ES-I3 (cell line): ENCODE measurements around the gene PSMD14.

ENCODE experiments used
- H3K36me3 ChIP-seq: 2 replicates; pipeline ENCODE4 v1.6.1; 2013; ENCODE audit warnings: mild to moderate bottlenecking, low read length, control low read depth, moderate library complexity; ENCODE audit not compliant: insufficient read depth
- H3K4me1 ChIP-seq: 2 replicates; pipeline ENCODE4 v1.6.1; 2013; ENCODE audit warnings: mild to moderate bottlenecking, control low read depth, low read length; ENCODE audit not compliant: insufficient read depth
- H3K9ac ChIP-seq: 2 replicates; pipeline ENCODE4 v1.6.1; 2013; ENCODE audit warnings: low read depth, mild to moderate bottlenecking, low read length, moderate library complexity
- H3K9me3 ChIP-seq: 2 replicates; pipeline ENCODE4 v1.6.1; 2013; ENCODE audit warnings: mild to moderate bottlenecking, low read length, moderate library complexity; ENCODE audit not compliant: control insufficient read depth, insufficient read depth

The PSMD14 gene

DNA sequence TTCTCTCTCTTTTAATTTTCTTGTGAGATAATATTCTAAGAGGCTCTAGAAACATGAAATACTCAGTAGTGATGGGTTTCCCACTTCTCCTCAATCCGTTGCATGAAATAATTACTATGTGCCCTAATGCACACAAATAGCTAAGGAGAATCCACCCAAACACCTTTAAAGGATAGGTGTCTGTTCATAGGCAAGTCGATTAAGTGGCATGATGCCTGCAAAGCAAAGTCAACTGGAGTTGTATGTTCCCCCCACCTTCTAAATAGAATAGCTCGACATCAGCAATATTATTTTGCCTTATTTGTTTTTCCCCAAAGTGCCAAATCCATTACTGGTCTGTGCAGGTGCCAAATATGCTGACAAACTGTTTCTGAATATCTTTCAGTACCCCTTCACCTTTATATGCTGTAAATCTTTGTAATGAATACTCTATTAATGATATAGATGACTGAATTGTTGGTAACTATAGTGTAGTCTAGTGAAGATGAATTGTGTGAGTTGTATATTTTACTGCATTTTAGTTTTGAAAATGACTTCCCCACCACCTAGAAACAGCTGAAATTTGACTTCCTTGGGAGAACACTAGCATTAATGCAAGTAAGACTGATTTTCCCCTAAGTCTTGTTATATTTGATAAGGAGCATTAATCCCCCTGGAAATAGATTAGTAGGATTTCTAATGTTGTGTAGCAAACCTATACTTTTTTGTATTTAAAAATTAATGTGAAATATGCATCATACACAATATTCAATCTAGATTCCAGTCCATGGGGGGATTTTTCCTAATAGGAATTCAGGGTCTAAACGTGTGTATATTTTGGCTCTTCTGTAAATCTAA, 116.9 kb downstream of the PSMD14 start:
- H3K9me3 ChIP-seq = no peaks in the 10 kb centered on the region
- H3K9ac ChIP-seq = no peak overlapping the region
- no peaks in the 10 kb centered on the region for H3K4me1 ChIP-seq
- no peaks in the 10 kb centered on the region for H3K36me3 ChIP-seq

DNA sequence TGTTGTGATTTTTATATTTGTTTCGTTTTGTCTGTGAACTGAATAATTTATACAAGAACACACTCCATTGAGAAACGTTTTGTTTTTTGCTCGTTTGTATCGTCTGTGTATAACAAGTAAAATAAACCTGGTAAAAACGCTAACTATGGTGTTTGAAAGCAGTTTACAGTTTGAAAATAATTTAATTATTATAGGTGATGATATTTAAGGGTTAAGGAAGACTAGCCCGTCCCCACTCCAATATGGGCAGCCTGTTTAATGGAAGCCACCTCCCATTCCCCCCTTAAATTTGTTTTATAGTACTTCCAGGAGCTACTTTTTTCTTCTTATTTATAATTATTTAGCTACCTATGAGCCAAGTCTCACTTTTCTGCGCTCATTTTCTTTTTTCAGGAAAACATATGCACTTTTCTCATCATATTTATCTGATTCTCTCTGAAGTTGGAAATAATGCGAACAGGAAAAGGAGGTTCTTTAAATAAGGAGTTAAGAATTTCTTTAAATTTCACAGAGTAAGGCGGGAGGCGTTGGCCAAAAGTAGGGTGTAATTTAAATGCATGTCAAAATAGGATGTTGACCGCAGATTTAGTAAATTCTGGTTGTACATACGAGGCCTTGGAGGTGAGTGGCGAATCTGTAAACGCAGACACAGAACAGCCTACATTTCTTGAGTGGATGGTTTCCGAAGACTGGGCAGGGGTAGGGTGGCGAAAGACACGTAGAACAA, 117.7 kb downstream of the PSMD14 start:
- no peak overlapping the region for H3K9ac ChIP-seq
- no peaks in the 10 kb centered on the region for H3K9me3 ChIP-seq
- H3K4me1 ChIP-seq = no peaks in the 10 kb centered on the region
- H3K36me3 ChIP-seq = no peaks in the 10 kb centered on the region

- no peaks in the 10 kb centered on the region for H3K36me3 ChIP-seq
- H3K9me3 ChIP-seq = no peaks in the 10 kb centered on the region
- no peaks in the 10 kb centered on the region for H3K4me1 ChIP-seq
- peak overlapping the region; percentile 34; the same call in 1 of the 2 replicates for H3K9ac ChIP-seq
Observed at GRCh38 chr2:161426455-161426921, 118.3 kb downstream of the PSMD14 start.

GRCh38 chr2:161426922-161427663, 118.9 kb downstream of the PSMD14 start:
- H3K9ac ChIP-seq = peak overlapping the region; percentile 34; the same call in 1 of the 2 replicates
- H3K36me3 ChIP-seq = no peaks in the 10 kb centered on the region
- H3K4me1 ChIP-seq = no peaks in the 10 kb centered on the region
- no peaks in the 10 kb centered on the region for H3K9me3 ChIP-seq

DNA sequence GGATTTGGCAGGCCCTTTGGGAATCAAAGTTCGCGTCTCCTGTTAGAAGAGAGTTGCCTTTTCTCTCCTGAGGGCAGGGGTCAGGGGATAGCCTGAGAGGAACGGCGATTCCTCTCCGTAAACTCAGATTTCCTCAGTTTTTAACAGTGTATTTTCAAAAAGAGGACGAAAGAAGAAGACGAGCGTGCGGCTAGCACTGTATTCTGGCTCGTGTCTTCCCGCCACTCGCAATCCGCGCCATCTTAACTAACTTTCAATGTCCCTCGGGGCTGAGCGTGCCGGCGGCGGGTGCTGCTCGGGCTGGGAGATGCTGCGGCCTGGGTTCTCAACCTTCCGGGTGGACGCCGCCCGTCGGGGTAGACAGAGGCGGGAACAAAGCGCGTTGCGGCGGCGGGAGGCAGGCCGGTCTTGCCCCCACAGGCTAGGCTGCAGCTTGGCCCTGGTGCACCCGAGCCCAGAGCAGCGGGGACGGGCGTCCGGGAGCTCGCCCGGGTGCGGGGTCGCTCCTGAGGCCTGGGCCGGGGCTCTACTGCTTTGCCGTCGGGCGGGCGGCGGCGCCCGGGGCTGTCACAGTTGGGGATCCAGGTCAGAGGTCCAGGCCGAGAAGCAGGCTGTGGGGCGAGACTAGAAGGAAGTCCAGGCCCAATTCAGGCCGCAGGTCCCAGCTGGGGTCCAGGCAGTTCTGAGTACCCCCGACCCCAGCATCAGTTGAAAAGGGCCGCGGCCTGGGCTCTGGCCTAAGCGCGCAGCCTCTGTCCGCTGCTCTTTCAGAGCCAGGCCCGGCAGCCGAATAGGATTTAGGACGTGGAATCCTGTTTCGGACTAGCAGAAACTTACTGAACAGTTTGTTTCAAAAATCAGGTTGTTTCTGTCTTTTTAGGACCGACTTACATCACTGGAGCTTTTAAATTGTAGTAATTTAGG, 119.7 kb downstream of the PSMD14 start:
- Histone ChIP-seq H3K9me3 (no peaks in the 10 kb centered on the region), H3K36me3 (no peaks in the 10 kb centered on the region), H3K9ac (peak overlapping the region; percentile 34; the same call in 1 of the 2 replicates), H3K4me1 (no peaks in the 10 kb centered on the region)

DNA sequence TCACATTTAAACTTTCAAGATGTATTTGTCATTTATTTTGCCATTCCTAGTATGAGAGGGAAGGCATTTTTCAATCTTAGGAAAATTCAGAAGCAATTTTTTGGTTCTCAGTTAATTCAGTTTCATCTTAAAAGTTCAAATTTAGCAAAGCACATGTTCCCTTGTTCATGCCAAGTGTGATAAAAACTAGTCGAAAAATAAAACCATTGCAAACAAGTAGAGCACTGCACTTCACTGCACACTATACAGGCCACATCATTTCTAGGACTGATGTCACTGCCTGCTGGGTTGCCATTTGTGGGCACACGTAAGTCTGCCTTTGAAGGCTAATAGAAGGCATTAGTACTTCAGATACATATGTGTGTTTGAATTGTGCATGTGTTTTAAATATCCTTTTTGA, 122.2 kb downstream of the PSMD14 start:
- Histone ChIP-seq H3K9ac (no peak overlapping the region), H3K9me3 (no peaks in the 10 kb centered on the region; the same call in 1 of the 2 replicates), H3K4me1 (no peaks in the 10 kb centered on the region), H3K36me3 (no peaks in the 10 kb centered on the region)

DNA sequence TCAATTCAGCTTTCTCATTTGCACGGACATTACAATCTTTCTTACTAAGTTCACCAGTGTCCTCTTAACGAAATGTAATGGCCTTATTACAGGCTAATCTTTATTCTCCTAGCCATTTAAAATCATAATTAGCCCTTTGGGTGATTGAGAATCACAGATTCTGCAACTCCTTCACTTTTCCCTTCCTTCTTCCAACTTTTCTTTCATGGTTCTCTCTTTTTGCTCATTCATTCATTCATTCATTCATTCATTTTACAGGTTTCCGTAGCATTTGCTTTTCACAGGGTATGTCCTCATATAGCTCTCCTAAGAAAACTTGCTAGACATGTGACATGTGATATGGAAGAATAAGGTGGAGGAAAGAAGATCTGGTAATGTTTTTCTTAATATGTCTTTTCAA, 123.9 kb downstream of the PSMD14 start:
- H3K36me3 ChIP-seq = no peaks in the 10 kb centered on the region
- no peaks in the 10 kb centered on the region; the same call in 1 of the 2 replicates for H3K9me3 ChIP-seq
- no peaks in the 10 kb centered on the region for H3K4me1 ChIP-seq
- H3K9ac ChIP-seq = no peak overlapping the region

DNA sequence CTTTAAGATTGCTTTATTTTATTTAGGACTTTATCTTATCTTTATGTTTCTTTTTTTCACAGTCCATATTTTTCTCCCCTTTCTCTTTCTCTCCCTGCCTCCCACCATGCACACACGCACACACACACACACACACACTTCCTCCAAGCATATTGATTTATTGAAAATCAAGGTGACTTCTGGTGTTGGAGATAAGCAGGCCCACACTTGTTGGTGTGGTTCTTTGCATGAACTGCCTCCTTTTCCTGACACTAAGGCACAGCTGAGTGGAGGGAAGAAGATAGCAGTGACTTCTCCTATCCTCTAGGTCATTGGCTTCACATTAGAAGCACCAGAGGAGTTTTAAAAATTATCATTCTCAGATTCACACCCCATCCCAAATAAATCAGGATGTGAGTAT, 125.9 kb downstream of the PSMD14 start:
- no peaks in the 10 kb centered on the region; the same call in 1 of the 2 replicates for H3K9me3 ChIP-seq
- H3K9ac ChIP-seq = no peak overlapping the region
- no peaks in the 10 kb centered on the region for H3K4me1 ChIP-seq
- no peaks in the 10 kb centered on the region for H3K36me3 ChIP-seq

GRCh38 chr2:161436411-161436810, 128.2 kb downstream of the PSMD14 start:
- H3K9me3 ChIP-seq = no peaks in the 10 kb centered on the region; the same call in 1 of the 2 replicates
- H3K4me1 ChIP-seq = no peaks in the 10 kb centered on the region
- no peak overlapping the region for H3K9ac ChIP-seq
- H3K36me3 ChIP-seq = no peaks in the 10 kb centered on the region

DNA sequence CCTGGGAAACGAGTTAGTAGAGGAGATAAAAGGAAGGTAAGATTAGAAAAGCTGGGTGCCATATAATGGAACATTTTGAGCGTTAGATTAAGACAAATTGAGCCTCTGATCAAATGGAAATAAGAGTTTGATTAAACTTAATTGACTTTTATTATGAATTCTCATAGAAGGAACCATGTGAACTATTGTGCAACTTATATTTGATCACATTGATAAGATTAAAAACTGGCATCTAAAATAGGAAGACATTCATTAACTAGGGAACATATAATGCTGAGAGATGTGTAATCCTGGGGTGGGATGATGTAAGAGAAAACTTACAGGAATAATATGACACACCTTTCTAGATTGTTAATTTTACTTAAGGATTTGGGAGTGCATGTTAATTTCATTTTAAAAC, 130.4 kb downstream of the PSMD14 start:
- H3K9ac ChIP-seq = no peak overlapping the region
- no peaks in the 10 kb centered on the region for H3K36me3 ChIP-seq
- no peaks in the 10 kb centered on the region for H3K4me1 ChIP-seq
- no peaks in the 10 kb centered on the region; the same call in 1 of the 2 replicates for H3K9me3 ChIP-seq

- Histone ChIP-seq H3K9ac (no peak overlapping the region), H3K4me1 (no peaks in the 10 kb centered on the region), H3K9me3 (no peaks in the 10 kb centered on the region), H3K36me3 (no peaks in the 10 kb centered on the region)
Observed at GRCh38 chr2:161445097-161445496, 136.9 kb downstream of the PSMD14 start.

GRCh38 chr2:161448431-161448830, 140.2 kb downstream of the PSMD14 start:
- no peaks in the 10 kb centered on the region for H3K9me3 ChIP-seq
- H3K4me1 ChIP-seq = no peaks in the 10 kb centered on the region
- H3K9ac ChIP-seq = no peak overlapping the region
- H3K36me3 ChIP-seq = no peaks in the 10 kb centered on the region
